HG02973 (cell line): ENCODE results near the gene CLIP3.
A peak's percentile ranks its signal among the peaks of the same experiment; 100 is the strongest.

Experiments used
- ATAC-seq: cut with Tn5 transposase; IDR thresholded peaks from one replicate; pipeline ENCODE4 v1.9.1; 2021; ENCODE audit warnings: moderate library complexity; ENCODE audit not compliant: unreplicated experiment

Gene CLIP3

DNA sequence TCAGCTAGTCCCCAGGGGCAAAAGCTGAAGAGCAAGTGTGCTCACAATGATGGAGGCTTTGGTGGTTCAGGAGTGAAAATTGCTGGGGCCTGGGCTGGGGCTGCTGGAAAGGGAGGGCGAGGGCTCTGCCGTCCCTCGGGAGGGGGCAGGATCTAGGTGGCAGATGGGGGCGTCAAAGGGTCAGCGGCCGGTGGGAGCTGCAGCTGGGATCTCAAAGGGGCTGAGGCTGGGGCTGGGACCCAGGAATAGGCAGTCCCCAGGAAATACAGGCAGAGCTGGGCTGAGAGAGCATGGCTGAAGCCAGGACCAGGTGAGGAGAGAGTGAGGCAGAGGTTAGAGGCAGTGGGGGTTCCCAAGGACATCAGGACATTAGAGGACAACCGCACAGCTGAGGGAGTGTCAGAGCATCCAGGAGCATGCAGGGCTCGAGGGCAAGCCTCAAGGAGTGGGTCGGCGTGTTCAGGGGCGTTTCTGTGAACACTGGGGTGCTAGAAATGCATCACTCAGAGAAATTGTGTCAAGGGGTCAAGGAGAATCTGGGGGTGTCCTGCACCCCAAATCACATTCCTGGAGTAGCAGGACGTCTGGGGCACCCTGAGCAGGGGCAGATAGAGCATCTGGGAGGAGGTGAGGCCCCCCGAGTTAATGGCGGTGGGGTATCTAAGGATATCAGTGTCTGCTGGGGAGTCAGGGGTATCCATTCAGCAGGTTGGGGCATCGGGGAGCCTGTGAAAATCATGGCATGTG is 22.9 kb downstream of the CLIP3 start:
- ATAC-seq = no peak

DNA sequence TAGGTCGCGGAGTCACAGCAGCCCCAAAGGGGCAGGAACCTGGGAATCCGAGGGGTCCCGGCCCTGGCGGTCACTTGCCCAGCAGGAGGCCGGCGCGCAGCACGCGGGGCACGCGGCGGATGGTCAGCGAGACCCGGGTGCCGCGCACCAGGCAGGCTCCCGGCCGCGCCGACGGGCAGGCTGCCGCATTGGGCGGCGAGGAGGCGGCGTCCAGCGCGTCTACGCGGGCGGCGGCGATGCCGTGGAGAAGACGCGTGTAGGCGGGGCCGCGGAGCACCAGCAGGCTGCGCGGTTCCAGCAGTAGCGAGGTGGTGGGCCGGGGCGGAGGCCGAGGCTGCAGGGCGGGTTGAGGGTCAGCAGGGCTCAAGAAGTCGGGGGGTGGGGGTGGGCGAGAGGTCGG is 23.5 kb downstream of the CLIP3 start:
- no peak for ATAC-seq

GRCh38 chr19:36008336-36008978 is 24.2 kb downstream of the CLIP3 start, which contains the start of gene SYNE4:
TSS of gene SYNE4 (minus strand) at chr19:36008813. CDS start at chr19:36008681, 132 bp downstream.
- no peak for ATAC-seq

DNA sequence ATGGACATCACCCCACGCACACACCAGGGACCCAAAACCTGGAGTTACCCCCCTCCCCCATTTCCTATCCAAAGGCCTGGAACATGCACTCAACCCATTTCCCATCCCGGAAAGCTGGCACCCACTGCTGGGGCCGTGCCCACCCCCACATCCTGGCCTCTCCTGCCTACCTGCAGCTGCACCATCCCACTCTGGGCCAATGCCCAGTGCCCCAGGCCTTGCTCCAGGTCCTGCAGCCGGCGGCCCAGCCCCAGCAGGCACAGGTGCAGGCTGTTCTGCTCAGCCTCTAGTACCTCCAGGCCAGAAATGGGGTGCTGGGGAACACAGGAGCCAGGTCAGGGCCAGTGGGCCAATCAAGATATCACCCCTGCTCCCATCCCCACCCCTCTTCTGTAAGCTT is 25.7 kb downstream of the CLIP3 start:
- ATAC-seq = no peak

DNA sequence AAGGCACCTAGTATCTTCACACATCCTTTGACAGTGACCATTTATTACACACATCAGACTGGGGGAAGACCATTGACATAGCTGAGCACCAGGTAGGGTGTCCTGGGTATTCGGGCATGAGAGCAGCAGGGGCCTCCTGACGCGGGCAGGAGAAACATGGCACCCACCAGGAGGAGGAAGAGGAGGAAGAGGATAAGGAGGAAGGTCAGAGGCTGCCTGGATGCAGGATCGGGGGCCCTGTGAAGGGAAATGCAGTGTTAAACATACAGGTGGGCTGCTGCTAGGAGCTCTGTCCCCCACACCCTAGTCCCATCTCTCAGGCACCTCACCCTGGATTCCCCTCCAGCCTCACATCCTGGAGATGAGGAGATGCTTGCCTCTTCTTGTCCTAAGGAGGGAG is 29.4 kb downstream of the CLIP3 start:
- ATAC-seq = no peak

DNA sequence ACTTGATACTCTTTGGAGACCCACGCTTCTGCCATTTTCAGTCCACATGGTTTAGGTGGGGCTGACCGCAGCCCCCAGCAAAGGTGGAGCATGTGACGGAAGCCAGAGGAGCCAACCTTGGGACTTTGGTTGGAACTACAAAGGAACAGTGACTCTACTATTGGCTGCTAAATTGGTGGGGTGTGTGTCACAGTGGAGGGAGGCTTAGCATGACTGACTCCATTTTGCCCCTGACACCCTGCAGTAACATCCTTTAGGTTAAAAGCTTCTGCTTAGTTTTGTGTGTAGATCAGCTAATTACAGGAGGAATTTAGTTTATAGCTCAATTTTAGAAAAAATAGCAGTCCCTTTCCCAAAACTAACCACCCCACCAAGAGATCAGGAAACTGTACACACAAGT is 31.1 kb downstream of the CLIP3 start:
- no peak for ATAC-seq

DNA sequence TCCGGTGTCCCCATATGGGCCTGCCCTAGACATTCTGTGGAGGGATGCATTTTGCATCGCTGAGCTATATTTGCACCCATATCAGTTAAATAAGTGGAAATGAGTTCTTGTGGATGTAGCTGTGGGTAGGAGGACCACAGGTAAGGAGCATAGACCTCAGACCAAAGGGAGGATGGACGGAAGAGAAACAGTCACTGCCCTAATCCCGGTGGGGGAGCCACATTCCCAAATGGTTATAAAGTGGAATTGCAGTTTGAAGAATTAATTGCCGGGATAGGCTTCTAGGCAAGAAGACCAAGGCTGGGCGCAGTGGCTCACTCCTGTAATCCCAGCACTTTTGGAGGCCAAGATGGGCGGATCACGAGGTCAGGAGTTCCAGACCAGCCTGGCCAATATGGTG is 35.9 kb downstream of the CLIP3 start:
- no peak for ATAC-seq

- peak; percentile 75 for ATAC-seq
These were observed 37.4 kb downstream of the CLIP3 start, which contains the start of gene SDHAF1 for GRCh38 chr19:35995048-35995993. TSS of gene SDHAF1 (plus strand) at chr19:35995188. CDS start at chr19:35995275, 87 bp downstream.

DNA sequence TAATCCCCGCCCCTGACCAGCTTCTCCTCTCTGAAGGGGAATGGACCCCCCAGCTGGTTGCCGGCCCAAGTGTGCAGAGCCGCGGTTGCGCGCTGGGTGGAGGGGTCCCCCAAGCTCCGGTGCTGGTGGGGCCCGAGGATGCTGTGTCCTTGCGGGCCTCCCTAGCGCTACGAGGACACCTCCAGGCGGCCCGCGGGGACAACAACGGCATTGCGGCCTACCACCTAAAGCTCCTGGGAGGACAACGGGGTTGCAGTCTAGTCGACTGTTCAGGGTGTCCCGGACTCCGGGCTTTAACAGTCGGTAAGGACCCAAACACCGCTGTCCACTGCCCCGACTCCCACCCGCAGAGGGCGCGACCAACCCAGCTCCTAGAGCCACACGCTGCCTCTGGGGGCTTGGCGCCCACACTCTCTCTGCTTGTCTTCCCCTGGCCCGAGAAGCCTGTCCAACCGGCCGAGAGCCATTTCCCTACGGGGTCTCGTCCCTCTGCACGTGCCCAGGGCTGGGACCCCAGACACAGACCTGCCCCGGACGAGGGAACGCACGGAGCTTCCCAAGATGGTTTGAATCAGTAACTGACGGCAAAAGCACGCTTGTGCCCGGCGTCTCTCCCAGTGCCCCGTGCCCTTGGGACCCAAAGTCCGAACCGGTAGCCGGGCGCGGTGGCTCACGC is 38.6 kb downstream of the CLIP3 start:
- no peak for ATAC-seq

GRCh38 chr19:35992907-35993765 is 39.5 kb downstream of the CLIP3 start:
- no peak for ATAC-seq

DNA sequence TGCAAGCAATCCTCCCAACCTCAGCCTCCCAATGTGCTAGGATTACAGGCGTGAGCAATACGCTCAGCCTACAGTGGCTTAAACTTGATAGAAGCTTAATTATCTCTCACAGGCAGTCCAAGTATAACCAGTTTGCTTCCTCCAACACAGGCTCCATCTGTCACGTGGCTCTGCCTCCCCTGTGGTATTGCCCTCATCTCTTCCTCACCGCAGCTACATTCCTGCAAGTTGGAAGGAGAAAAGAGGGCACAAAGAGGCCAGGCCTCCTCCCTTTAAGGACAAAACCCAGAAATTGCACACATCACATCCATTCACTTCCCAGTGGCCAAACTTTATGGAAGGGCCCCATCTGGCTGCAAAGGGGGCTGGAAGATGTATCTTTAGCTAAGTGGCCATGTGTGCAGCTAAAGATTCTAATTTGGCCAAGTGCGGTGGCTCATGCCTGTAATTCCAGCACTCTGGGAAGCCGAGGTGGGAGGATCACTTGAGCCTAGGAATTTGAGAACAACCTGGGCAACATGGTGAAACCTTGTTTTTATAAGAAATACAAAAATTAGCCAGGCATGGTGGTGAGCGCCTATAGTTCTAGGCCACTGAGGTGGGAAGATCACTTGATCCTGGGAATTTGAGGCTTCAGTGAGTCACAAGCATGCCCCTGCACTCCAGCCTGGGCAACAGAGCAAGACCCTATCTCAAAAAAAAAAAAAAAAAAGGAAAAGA is 40.8 kb downstream of the CLIP3 start:
- ATAC-seq = no peak

DNA sequence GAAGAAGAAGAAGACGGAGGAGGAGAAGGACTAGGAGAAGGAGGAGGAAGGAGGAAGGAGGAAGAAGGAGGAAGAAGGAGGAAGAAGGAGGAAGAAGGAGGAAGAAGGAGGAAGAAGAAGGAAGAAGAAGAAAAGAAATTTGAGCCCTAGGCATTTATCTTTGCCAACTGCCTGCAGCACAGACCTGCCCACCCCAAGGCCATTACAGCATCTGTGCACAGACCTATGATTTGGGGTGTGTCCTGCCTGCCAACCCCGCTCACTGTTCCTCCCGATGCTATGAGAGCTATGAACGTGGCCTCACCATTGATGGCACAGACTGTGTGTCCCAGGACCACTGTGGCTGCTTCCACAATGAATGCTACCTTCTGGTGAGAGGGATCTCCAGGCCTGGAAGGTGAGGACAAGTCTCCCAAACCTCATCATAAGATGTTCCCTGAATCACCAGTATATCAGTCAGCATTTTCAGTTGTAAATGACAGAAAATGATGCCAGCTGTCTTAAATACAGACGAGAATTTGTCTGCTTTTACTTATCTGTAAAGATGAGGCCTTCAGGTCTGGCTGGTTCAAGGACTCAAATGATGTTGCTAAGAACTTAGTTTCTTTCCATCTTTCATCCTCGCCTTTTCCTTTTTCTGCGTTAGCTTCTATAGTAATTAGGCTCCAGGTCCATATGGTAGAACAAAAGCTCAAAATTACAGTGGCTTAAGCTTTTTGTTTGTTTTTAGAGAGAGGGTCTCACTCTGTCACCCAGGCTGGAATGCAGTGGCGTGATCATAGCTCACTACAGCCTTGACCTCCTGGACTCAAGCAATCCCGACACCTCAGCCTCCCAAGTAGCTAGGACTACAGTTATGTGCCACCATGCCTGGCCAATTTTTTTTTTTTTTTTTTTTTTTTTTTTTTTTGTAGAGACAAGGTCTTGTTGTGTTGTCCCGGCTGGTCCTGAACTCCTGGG is 41.6 kb downstream of the CLIP3 start:
- ATAC-seq = no peak

- no peak for ATAC-seq
These were observed 42.5 kb downstream of the CLIP3 start for GRCh38 chr19:35990156-35990555.

DNA sequence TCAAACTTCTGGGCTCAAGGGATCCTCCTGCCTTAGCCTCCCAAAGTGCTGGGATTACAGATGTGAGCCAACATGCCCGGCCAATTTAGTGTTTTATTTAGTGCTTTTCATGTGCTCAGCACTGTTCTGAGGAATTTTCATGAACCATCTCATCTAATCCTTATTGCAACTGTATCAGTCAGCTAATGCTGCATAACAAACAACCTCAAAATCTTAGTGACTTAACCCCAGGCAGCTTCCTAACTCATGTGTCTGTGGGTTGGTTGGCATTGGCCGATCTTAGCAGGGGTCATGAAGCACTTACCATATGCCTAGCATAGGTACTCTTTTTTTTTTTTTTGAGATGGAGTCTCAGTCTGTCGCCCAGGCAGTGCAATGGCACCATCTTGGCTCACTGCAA is 43.8 kb downstream of the CLIP3 start:
- no peak for ATAC-seq

- no peak for ATAC-seq
These were observed 45.1 kb downstream of the CLIP3 start for GRCh38 chr19:35987571-35987896.

GRCh38 chr19:35986664-35987570 is 45.8 kb downstream of the CLIP3 start:
- no peak for ATAC-seq

DNA sequence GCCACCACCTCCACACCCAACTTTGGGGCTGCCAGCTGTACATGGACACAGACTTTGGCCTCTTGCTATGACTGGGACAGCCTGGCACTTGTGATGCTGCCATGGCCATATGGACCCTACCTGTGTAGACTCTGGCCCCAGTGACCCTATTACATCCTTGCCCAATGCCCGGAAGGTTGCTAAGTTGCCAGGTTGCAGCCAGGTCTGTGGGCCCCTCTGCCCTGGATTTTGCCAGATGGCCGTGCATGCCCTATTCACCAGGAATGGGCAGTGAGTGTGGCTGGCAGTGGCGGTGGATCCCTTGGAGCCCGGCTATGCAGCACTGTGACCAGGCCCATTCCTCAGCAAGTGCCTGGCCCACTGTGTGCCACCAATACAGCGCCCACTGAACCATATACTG is 46.6 kb downstream of the CLIP3 start:
- ATAC-seq = no peak
